ENCODE results near the gene NECTIN4. TPM values are rescaled to one million over a fixed set of nuclear protein-coding genes. Genes with fewer than 3 reads are reported as not detected.

The NECTIN4 gene
- total and polyA plus RNA-seq, 2 of the 8 experiments (the other 6 are each of a cell fraction or from before 2014, with no cell fraction given): 0.19 to 0.71 TPM

DNA sequence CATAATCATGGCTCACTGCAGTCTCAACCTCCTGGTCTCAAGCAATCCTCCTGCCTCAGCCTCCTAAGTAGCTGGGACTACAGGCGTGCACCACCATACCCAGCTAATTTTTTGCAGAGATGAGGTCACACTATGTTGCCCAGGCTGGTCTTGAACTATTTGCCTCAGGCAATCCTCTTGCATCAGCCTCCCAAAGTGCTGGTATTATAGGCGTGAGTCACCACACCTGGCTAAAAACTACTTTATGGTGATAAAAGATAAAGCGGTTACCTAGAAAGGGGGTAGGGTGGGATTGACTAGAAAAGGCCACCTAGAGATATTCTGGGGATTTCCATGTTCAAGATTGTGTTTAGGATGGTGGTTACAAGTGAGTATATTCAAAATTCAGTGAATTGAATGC is 55.6 kb downstream of the NECTIN4 start:
- H3K18ac ChIP-seq (ENCODE audit: extremely low read depth, low read length): no peak overlapping the region
- H3K27ac ChIP-seq (ENCODE audit: low read depth, low read length): no peak overlapping the region
- H3K14ac ChIP-seq (ENCODE audit: insufficient read length): no peak overlapping the region

More for the DNA sequence above, 55.6 kb downstream of the NECTIN4 start:
- Histone ChIP-seq H4K20me1 (replicated peaks in 1 of 2; ENCODE audit: control insufficient read depth in 1 of 2, insufficient read depth in 2 of 2, low read length in 2 of 2) (peaks cover 0 to 3% of the 10 kb centered on the region in 2 experiments), H3K9me3 (ENCODE audit: insufficient read depth in 2 of 2, low read depth in 1 of 2, low read length in 1 of 2) (peaks cover 0 to 7% of the 10 kb centered on the region in 2 experiments; a peak in 1 of 4 replicates), H2BK15ac (ENCODE audit: low read length) (no peak overlapping the region), H2BK120ac (replicated peaks; ENCODE audit: low read depth, low read length) (no peak overlapping the region), H2BK20ac (ENCODE audit: low read length) (no peak overlapping the region), H3K4me1 (replicated peaks in 1 of 4; ENCODE audit: control insufficient read depth in 3 of 4, insufficient read depth in 4 of 4, low read length in 3 of 4) (peaks cover 5 to 7% (median 6%) of the 10 kb centered on the region in 4 experiments; a peak in 5 of 7 replicates), H4K8ac (ENCODE audit: extremely low read depth, insufficient read depth, low read length) (no peak overlapping the region), H2AK5ac (ENCODE audit: low read depth, low read length) (no peak overlapping the region), H3K56ac (replicated peaks; ENCODE audit: insufficient read length, low read depth, low read length) (no peak overlapping the region), H3K4me3 (ENCODE audit: extremely low read depth in 1 of 4, insufficient read depth in 2 of 4, low read depth in 3 of 4, low read length in 4 of 4) (no peak overlapping the region), H3K9ac (replicated peaks in 1 of 4; ENCODE audit: extremely low read depth in 1 of 4, low read depth in 3 of 4, low read length in 3 of 4) (no peak overlapping the region), H3K23ac (ENCODE audit: insufficient read length) (no peak overlapping the region), H3K4me2 (ENCODE audit: insufficient read depth in 1 of 2, low read depth in 2 of 2, low read length in 2 of 2) (no peak overlapping the region), H2BK5ac (ENCODE audit: low read depth, low read length) (no peak overlapping the region), H3K27me3 (replicated peaks in 1 of 4; ENCODE audit: control insufficient read depth in 3 of 4, extremely low read depth in 1 of 4, insufficient read depth in 3 of 4, low read length in 3 of 4) (no peaks in the 10 kb centered on the region), H2BK12ac (ENCODE audit: low read depth, low read length) (no peak overlapping the region), H2AFZ (ENCODE audit: low read length) (no peak overlapping the region), H3K79me2 (ENCODE audit: control insufficient read depth in 1 of 2, insufficient read depth in 2 of 2, low read length in 2 of 2) (peaks cover 0 to 11% of the 10 kb centered on the region in 2 experiments; a peak in 1 of 4 replicates), H4K5ac (ENCODE audit: insufficient read length, low read depth, low read length) (no peak overlapping the region), H3K4ac (replicated peaks; ENCODE audit: insufficient read length, low read depth, low read length) (no peak overlapping the region), H3K36me3 (ENCODE audit: control insufficient read depth in 2 of 4, insufficient read depth in 4 of 4, low read length in 3 of 4) (peaks cover 0 to 5% (median 0%) of the 10 kb centered on the region in 4 experiments; a peak in 1 of 8 replicates), H3K23me2 (ENCODE audit: low read depth, low read length) (peaks cover 3% of the 10 kb centered on the region; the same call in 1 of the 2 replicates), H4K91ac (replicated peaks; ENCODE audit: insufficient read length, low read length) (no peak overlapping the region), H3K79me1 (ENCODE audit: low read depth, low read length) (peaks cover 5% of the 10 kb centered on the region)
- FAIRE-seq (no peak), DNase-seq (ENCODE audit: low read depth in 1 of 2, low spot score in 2 of 2) (no peak)
- CTCF ChIA-PET (ENCODE audit: partially characterized antibody): interaction anchor here (0.6 to 1.1 kb wide), 5 partner anchors 11 to 82 kb away, joined by 3 to 4 read pairs (median 3); partner anchors contain the start of gene KLHDC9
- POLR2A ChIA-PET (ENCODE audit: partially characterized antibody): interaction anchor here (1.2 kb wide), 1 partner anchor 30 kb away, joined by 3 read pairs; no protein-coding TSS in a partner anchor
- 88% methylated on average over 3 of the region's 3 CpGs; no CpG with 5 or more reads in 1 of the 2 experiments for WGBS, 2 experiments (ENCODE audit: extremely low coverage in 1 of 2, insufficient coverage in 1 of 2, insufficient read length in 1 of 2, insufficient replicate concordance in 2 of 2, low coverage in 1 of 2, low lambda C conversion rate in 2 of 2, missing lambda C conversion rate in 1 of 2)
- TF ChIP-seq, protein P1, sequence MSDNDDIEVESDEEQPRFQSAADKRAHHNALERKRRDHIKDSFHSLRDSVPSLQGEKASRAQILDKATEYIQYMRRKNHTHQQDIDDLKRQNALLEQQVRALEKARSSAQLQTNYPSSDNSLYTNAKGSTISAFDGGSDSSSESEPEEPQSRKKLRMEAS (IDR thresholded peaks at IDR 0.05): no peak
- TF ChIP-seq KDM5A (IDR thresholded peaks at IDR 0.05; ENCODE audit: low read length): no peak
- no peak for TF ChIP-seq BACH1 (IDR thresholded peaks at IDR 0.05; ENCODE audit: low read length)
- no peak for TF ChIP-seq TBP (IDR thresholded peaks at IDR 0.05; ENCODE audit: low read depth, low read length)
- no peak for TF ChIP-seq CEBPB (IDR thresholded peaks at IDR 0.05; ENCODE audit: low read depth, low read length)
- TF ChIP-seq RBBP5 (IDR thresholded peaks at IDR 0.05; ENCODE audit: borderline replicate concordance, low read depth, low read length): no peak
- TF ChIP-seq ASH2L (IDR thresholded peaks at IDR 0.05; ENCODE audit: low read length): no peak
- TF ChIP-seq GTF2F1 (IDR thresholded peaks at IDR 0.05; ENCODE audit: borderline replicate concordance, low read depth, low read length): no peak
